HepG2 (cell line): ENCODE data around the gene CAD. TPM values are rescaled to one million over a fixed set of nuclear protein-coding genes. Genes with fewer than 3 reads are reported as not detected.
A peak's percentile ranks its signal among the peaks of the same experiment; 100 is the strongest.

Experiments
- CENPX ChIP-seq: sonication (generic); formaldehyde crosslinking; IDR thresholded peaks from 2 replicates; pipeline ENCODE4 v1.9.0; 2021; ENCODE audit warnings: mild to moderate bottlenecking, missing genetic modification reagents, moderate library complexity
- CHD2 ChIP-seq: IDR thresholded peaks from 2 replicates; pipeline ENCODE4 v1.6.1; 2011; ENCODE audit warnings: low read depth, low read length, improper control_type of control experiment
- DDIT3 ChIP-seq: sonication (generic); formaldehyde crosslinking; IDR thresholded peaks from 2 replicates; pipeline ENCODE4 v1.4.0; 2020; ENCODE audit warnings: mild to moderate bottlenecking, missing genetic modification reagents
- EED ChIP-seq: sonication (generic); formaldehyde crosslinking; IDR thresholded peaks from 2 replicates; pipeline ENCODE4 v1.5.0; 2020; ENCODE audit warnings: mild to moderate bottlenecking, missing genetic modification reagents
- FOSL2 ChIP-seq: sonication (generic); formaldehyde crosslinking; IDR thresholded peaks from 2 replicates; pipeline ENCODE4 v1.4.0; 2020; ENCODE audit warnings: missing genetic modification reagents
- MLXIP ChIP-seq: sonication (generic); formaldehyde crosslinking; IDR thresholded peaks from 2 replicates; pipeline ENCODE4 v1.9.0; 2021; ENCODE audit warnings: missing genetic modification reagents, borderline replicate concordance
- NFIB ChIP-seq: sonication (generic); formaldehyde crosslinking; IDR thresholded peaks from 2 replicates; pipeline ENCODE4 v1.9.0; 2021; ENCODE audit warnings: missing genetic modification reagents, mild to moderate bottlenecking, borderline replicate concordance
- NFYC ChIP-seq: IDR thresholded peaks from 2 replicates; pipeline ENCODE4 v1.6.1; 2016; ENCODE audit warnings: missing genetic modification reagents, missing compliant biosample characterization
- SALL2 ChIP-seq: sonication (generic); formaldehyde crosslinking; IDR thresholded peaks from 2 replicates; pipeline ENCODE4 v1.8.1; 2023; ENCODE audit warnings: mild to moderate bottlenecking, missing genetic modification reagents, inconsistent platforms
- SNAPC5 ChIP-seq: sonication (generic); formaldehyde crosslinking; IDR thresholded peaks from 2 replicates; pipeline ENCODE4 v1.8.1; 2023; ENCODE audit warnings: mild to moderate bottlenecking, missing genetic modification reagents, borderline replicate concordance
- XBP1 ChIP-seq: sonication (generic); formaldehyde crosslinking; IDR thresholded peaks from 2 replicates; pipeline ENCODE4 v1.5.0; 2020; ENCODE audit warnings: missing genetic modification reagents
- ZBED4 ChIP-seq: sonication (generic); formaldehyde crosslinking; IDR thresholded peaks from 2 replicates; pipeline ENCODE4 v1.4.0; 2020; ENCODE audit warnings: missing genetic modification reagents, borderline replicate concordance
- ZNF225 ChIP-seq: sonication (generic); formaldehyde crosslinking; IDR thresholded peaks from 2 replicates; pipeline ENCODE4 v1.4.0; 2020; ENCODE audit warnings: mild to moderate bottlenecking, missing genetic modification reagents
- ZNF34 ChIP-seq: sonication (generic); formaldehyde crosslinking; IDR thresholded peaks from 2 replicates; pipeline ENCODE4 v1.4.0; 2020; ENCODE audit warnings: mild to moderate bottlenecking, missing genetic modification reagents, borderline replicate concordance
- ZNF441 ChIP-seq: sonication (generic); formaldehyde crosslinking; IDR thresholded peaks from 2 replicates; pipeline ENCODE4 v1.7.0; 2021; ENCODE audit warnings: missing genetic modification reagents, borderline replicate concordance
- ZNF451 ChIP-seq: sonication (generic); formaldehyde crosslinking; IDR thresholded peaks from 2 replicates; pipeline ENCODE4 v1.5.0; 2020; ENCODE audit warnings: mild to moderate bottlenecking, missing genetic modification reagents
- ZNF557 ChIP-seq: sonication (generic); formaldehyde crosslinking; IDR thresholded peaks from 2 replicates; pipeline ENCODE4 v1.4.0; 2020; ENCODE audit warnings: missing genetic modification reagents
- ZNF629 ChIP-seq: sonication (generic); formaldehyde crosslinking; conservative IDR thresholded peaks from 2 replicates; pipeline ENCODE4 v1.5.0; 2020; ENCODE audit warnings: missing genetic modification reagents
- ZSCAN9 ChIP-seq: IDR thresholded peaks from 2 replicates; pipeline ENCODE4 v1.6.1; 2016; ENCODE audit warnings: borderline replicate concordance
- polyA plus RNA-seq, 8 experiments: library from polyadenylated mRNA; depleted of rRNA in 3 of 8; stranded (reverse) in 7 of 8; unstranded in 1 of 8; fragments of >200 nt; fragmentation: Illumina TruSeq in 4 of 8; extraction: Trizol in 4 of 8; gene quantifications; 2 replicates each; pipeline versions ENCODE4 v1.2.1 to v1.2.3, GENCODE V29; 2011 to 2016; ENCODE audit warnings: low read depth in 4 of 8, missing spikeins in 1 of 8, mixed read lengths in 1 of 8; ENCODE audit not compliant: insufficient read depth in 1 of 8
- total RNA-seq, 5 experiments: library from RNA; depleted of rRNA; stranded (reverse); fragments of >200 nt; fragmentation: Illumina TruSeq; extraction: Trizol; gene quantifications; 2 replicates each; pipeline ENCODE4 v1.2.3, GENCODE V29; 2016; ENCODE audit warnings: low read depth in 1 of 5
- TF ChIP-seq, protein P1 (sequence below): sonication (generic); formaldehyde crosslinking; conservative IDR thresholded peaks from 2 replicates; pipeline ENCODE4 v1.5.0; 2020; ENCODE audit warnings: missing genetic modification reagents

The CAD gene
- total and polyA plus RNA-seq, 2 of the 13 experiments (the other 11 are each of a cell fraction or from before 2014, with no cell fraction given) = 21.7 to 37.0 TPM

DNA sequence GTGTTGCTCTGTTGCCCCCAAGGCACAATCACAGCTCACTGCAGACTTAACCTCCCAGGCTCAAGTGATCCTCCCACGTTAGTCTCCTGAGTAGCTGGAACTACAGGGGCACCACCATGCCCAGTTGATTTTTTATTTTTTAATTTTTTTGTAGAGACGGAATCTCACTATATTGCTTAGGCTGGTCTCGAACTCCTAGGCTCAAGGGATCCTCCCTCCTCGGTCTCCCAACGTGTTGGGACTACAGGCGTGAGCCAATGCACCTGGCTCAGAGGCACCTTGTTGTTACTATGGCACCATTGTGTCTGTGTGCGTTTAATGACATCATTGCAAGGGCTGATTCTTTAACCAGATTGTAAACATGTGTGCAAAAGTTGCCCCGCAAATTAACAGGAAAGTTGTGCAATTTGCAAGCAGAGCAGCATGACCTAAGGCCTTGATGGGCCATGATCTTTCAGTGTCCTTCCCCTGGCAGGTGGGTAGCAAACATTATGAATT is 45.8 kb upstream of the CAD start (continued):
- TF ChIP-seq SNAPC5 (CRISPR knock-in tag) (0 out of 2 replicates have a peak, but pooled peaks have one; percentile 36), NFYC (no peak; the same call in 1 of the 2 replicates), FOSL2 (CRISPR knock-in tag) (peak; percentile 91), SALL2 (peak; percentile 81; the same call in 1 of the 2 replicates), EED (CRISPR knock-in tag) (no peak), CENPX (CRISPR knock-in tag) (no peak), NFIB (CRISPR knock-in tag) (no peak), CHD2 (no peak), ZNF441 (CRISPR knock-in tag) (peak; percentile 64; the same call in 1 of the 2 replicates), ZSCAN9 (CRISPR knock-in tag) (peak; percentile 95), ZNF629 (peak; percentile 35; the same call in 1 of the 2 replicates), MLXIP (no peak), XBP1 (CRISPR knock-in tag) (no peak), ZNF34 (no peak; the same call in 1 of the 2 replicates), ZNF225 (CRISPR knock-in tag) (no peak), ZBED4 (CRISPR knock-in tag) (no peak; the same call in 1 of the 2 replicates), ZNF451 (no peak), DDIT3 (CRISPR knock-in tag) (no peak), ZNF557 (peak; percentile 87; the same call in 1 of the 2 replicates)
- TF ChIP-seq, protein P1, sequence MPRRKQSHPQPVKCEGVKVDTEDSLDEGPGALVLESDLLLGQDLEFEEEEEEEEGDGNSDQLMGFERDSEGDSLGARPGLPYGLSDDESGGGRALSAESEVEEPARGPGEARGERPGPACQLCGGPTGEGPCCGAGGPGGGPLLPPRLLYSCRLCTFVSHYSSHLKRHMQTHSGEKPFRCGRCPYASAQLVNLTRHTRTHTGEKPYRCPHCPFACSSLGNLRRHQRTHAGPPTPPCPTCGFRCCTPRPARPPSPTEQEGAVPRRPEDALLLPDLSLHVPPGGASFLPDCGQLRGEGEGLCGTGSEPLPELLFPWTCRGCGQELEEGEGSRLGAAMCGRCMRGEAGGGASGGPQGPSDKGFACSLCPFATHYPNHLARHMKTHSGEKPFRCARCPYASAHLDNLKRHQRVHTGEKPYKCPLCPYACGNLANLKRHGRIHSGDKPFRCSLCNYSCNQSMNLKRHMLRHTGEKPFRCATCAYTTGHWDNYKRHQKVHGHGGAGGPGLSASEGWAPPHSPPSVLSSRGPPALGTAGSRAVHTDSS (CRISPR knock-in tag) = no peak
